Neural cell (in vitro differentiated cells): Measurements from ENCODE around the gene NADK2. TPM values are rescaled to one million over a fixed set of nuclear protein-coding genes. Genes with fewer than 3 reads are reported as not detected.

Source experiments
- H2AFZ ChIP-seq: fragments of 200-600, 300-800 bp; sonication (generic), shearing (Covaris generic); 2 replicates; pipeline ENCODE4 v1.6.0; 2014; ENCODE audit warnings: low read depth, mild to moderate bottlenecking, antibody characterized with exemption, low read length, moderate library complexity
- H3F3A ChIP-seq: fragments of 200-600 bp; shearing (Covaris generic); 2 replicates; pipeline ENCODE4 v1.6.1; 2016; ENCODE audit warnings: mild to moderate bottlenecking, moderate library complexity, mixed read lengths, antibody characterized with exemption, low read length; ENCODE audit not compliant: insufficient read depth, poor library complexity, severe bottlenecking
- H3K27ac ChIP-seq: fragments of 200-600, 300-800 bp; sonication (generic), shearing (Covaris generic); 2 replicates; pipeline ENCODE4 v1.5.1; 2014; ENCODE audit warnings: mild to moderate bottlenecking, low read length, moderate library complexity
- H3K27me3 ChIP-seq: fragments of 300-800, 200-600 bp; sonication (generic), shearing (Covaris generic); 2 replicates; pipeline ENCODE4 v1.6.0; 2014; ENCODE audit warnings: mild to moderate bottlenecking, low read depth, low read length, moderate library complexity; ENCODE audit not compliant: insufficient read depth
- H3K36me3 ChIP-seq: fragments of 300-800, 200-600 bp; sonication (generic), shearing (Covaris generic); 2 replicates; pipeline ENCODE4 v1.5.1; 2014; ENCODE audit warnings: mild to moderate bottlenecking, antibody characterized with exemption, low read length, moderate library complexity; ENCODE audit not compliant: insufficient read depth
- H3K4me2 ChIP-seq: fragments of 300-800, 200-600 bp; sonication (generic), shearing (Covaris generic); 2 replicates; pipeline ENCODE4 v1.6.0; 2014; ENCODE audit warnings: mild to moderate bottlenecking, low read length
- H3K4me3 ChIP-seq: fragments of 300-800, 200-600 bp; sonication (generic), shearing (Covaris generic); 2 replicates; pipeline ENCODE4 v1.5.1; 2014; ENCODE audit warnings: mild to moderate bottlenecking, low read length, moderate library complexity
- H3K79me2 ChIP-seq: fragments of 200-600 bp; shearing (Covaris generic); replicated peaks from 2 replicates; pipeline ENCODE4 v1.6.0; 2014; ENCODE audit warnings: mild to moderate bottlenecking, low read length, moderate library complexity; ENCODE audit not compliant: insufficient read depth
- H3K9ac ChIP-seq: fragments of 300-800, 200-600 bp; sonication (generic), shearing (Covaris generic); 2 replicates; pipeline ENCODE4 v1.6.1; 2016; ENCODE audit warnings: mild to moderate bottlenecking, low read length, mixed read lengths
- H3K9me2 ChIP-seq: fragments of 200-600 bp; shearing (Covaris generic); 2 replicates; pipeline ENCODE4 v1.6.1; 2016; ENCODE audit warnings: mild to moderate bottlenecking, low read length, mixed read lengths; ENCODE audit not compliant: insufficient read depth
- H3K9me3 ChIP-seq: fragments of 200-600, 300-800 bp; sonication (generic), shearing (Covaris generic); 2 replicates; pipeline ENCODE4 v1.6.1; 2016; ENCODE audit warnings: mild to moderate bottlenecking, mixed run types, low read length, moderate library complexity, mixed read lengths
- H4K20me1 ChIP-seq: fragments of 200-600 bp; shearing (Covaris generic); 2 replicates; pipeline ENCODE4 v1.6.1; 2016; ENCODE audit warnings: mild to moderate bottlenecking, mixed run types; ENCODE audit not compliant: insufficient read depth
- CTCF ChIP-seq: fragments of 450-650 bp; IDR thresholded peaks from 2 replicates; pipeline ENCODE4 v1.5.1; 2014; ENCODE audit warnings: antibody characterized with exemption, mild to moderate bottlenecking, moderate library complexity; ENCODE audit not compliant: poor library complexity, severe bottlenecking
- EP300 ChIP-seq: fragments of 450-650 bp; conservative IDR thresholded peaks from 2 replicates; pipeline ENCODE4 v1.6.1; 2014; ENCODE audit warnings: antibody characterized with exemption, mild to moderate bottlenecking, moderate library complexity; ENCODE audit not compliant: poor library complexity, severe bottlenecking
- EZH2 ChIP-seq: fragments of 200-600, 300-800 bp; shearing (Covaris generic), sonication (generic); IDR thresholded peaks from 2 replicates; pipeline ENCODE4 v1.6.1; 2014; ENCODE audit warnings: antibody characterized with exemption, low read length, borderline replicate concordance, mild to moderate bottlenecking; ENCODE audit not compliant: insufficient read depth, poor library complexity, severe bottlenecking
- MXI1 ChIP-seq: fragments of 450-650 bp; conservative IDR thresholded peaks from 2 replicates; pipeline ENCODE4 v1.6.1; 2014; ENCODE audit warnings: antibody characterized with exemption, mild to moderate bottlenecking; ENCODE audit not compliant: poor library complexity, severe bottlenecking
- POLR2AphosphoS5 ChIP-seq: IDR thresholded peaks from 2 replicates; pipeline ENCODE4 v1.6.1; 2012
- RAD21 ChIP-seq: fragments of 450-650 bp; conservative IDR thresholded peaks from 2 replicates; pipeline ENCODE4 v1.6.1; 2014; ENCODE audit warnings: antibody characterized with exemption, mild to moderate bottlenecking, moderate library complexity
- REST ChIP-seq: IDR thresholded peaks from 2 replicates; pipeline ENCODE4 v1.6.1; 2012; ENCODE audit warnings: borderline replicate concordance
- SMC3 ChIP-seq: fragments of 450-650 bp; conservative IDR thresholded peaks from 2 replicates; pipeline ENCODE4 v1.6.1; 2014; ENCODE audit warnings: antibody characterized with exemption, mild to moderate bottlenecking, moderate library complexity; ENCODE audit not compliant: poor library complexity
- TAF1 ChIP-seq: IDR thresholded peaks from 2 replicates; pipeline ENCODE4 v1.6.1; 2012; ENCODE audit warnings: low read depth
- polyA plus RNA-seq: library from polyadenylated mRNA; depleted of rRNA; stranded (reverse); fragments of >200 nt; gene quantifications from 2 replicates; pipeline ENCODE4 v1.2.3, GENCODE V29; 2014

NADK2 gene
- polyA plus RNA-seq, 1 donor from 2014 or later, result 66.8 TPM

- Histone ChIP-seq H2AFZ (no peak overlapping the region), H3K9me3 (no peaks in the 10 kb centered on the region), H3K27me3 (no peaks in the 10 kb centered on the region), H3K9ac (no peak overlapping the region), H3F3A (no peaks in the 10 kb centered on the region), H3K79me2 (no peaks in the 10 kb centered on the region), H3K27ac (no peak overlapping the region), H3K36me3 (peaks cover 9% of the 10 kb centered on the region), H3K4me3 (no peak overlapping the region), H3K9me2 (no peaks in the 10 kb centered on the region), H3K4me2 (no peak overlapping the region), H4K20me1 (no peaks in the 10 kb centered on the region)
- TF ChIP-seq EP300 (no peak), TAF1 (no peak), EZH2 (no peak), REST (no peak), MXI1 (no peak), RAD21 (no peak), SMC3 (no peak)
These were observed 25.8 kb downstream of the NADK2 start for GRCh38 chr5:36215910-36216309.

GRCh38 chr5:36214436-36214835, 27.3 kb downstream of the NADK2 start:
- peak; percentile 33 for TF ChIP-seq RAD21
- TF ChIP-seq TAF1, result no peak
- Histone ChIP-seq H3K4me2 (no peak overlapping the region), H2AFZ (no peak overlapping the region), H3K27me3 (no peaks in the 10 kb centered on the region), H3K9ac (no peak overlapping the region), H3K9me3 (no peaks in the 10 kb centered on the region), H3K27ac (no peak overlapping the region), H3K9me2 (no peaks in the 10 kb centered on the region), H3K36me3 (peaks cover 6% of the 10 kb centered on the region), H3F3A (no peaks in the 10 kb centered on the region), H3K79me2 (no peaks in the 10 kb centered on the region), H4K20me1 (no peaks in the 10 kb centered on the region), H3K4me3 (no peak overlapping the region)

- Histone ChIP-seq H3K79me2 (no peaks in the 10 kb centered on the region), H3K36me3 (no peaks in the 10 kb centered on the region), H3K27me3 (no peaks in the 10 kb centered on the region), H3K9ac (no peak overlapping the region), H3K9me3 (no peaks in the 10 kb centered on the region), H3F3A (no peaks in the 10 kb centered on the region), H3K9me2 (no peaks in the 10 kb centered on the region), H3K27ac (no peak overlapping the region), H3K4me2 (no peak overlapping the region), H4K20me1 (no peaks in the 10 kb centered on the region), H3K4me3 (no peak overlapping the region), H2AFZ (no peak overlapping the region)
- no peak for TF ChIP-seq MXI1
- TF ChIP-seq REST, result no peak
- no peak for TF ChIP-seq TAF1
- TF ChIP-seq POLR2AphosphoS5, result no peak
- TF ChIP-seq EP300, result no peak
- no peak for TF ChIP-seq CTCF
- no peak for TF ChIP-seq EZH2
- TF ChIP-seq RAD21, result no peak
- TF ChIP-seq SMC3, result no peak
These were observed 32.1 kb downstream of the NADK2 start for GRCh38 chr5:36209664-36210063.
